ENCODE data around the gene CRYBG1.
A peak's percentile ranks its signal among the peaks of the same experiment; 100 is the strongest.

The CRYBG1 gene

DNA sequence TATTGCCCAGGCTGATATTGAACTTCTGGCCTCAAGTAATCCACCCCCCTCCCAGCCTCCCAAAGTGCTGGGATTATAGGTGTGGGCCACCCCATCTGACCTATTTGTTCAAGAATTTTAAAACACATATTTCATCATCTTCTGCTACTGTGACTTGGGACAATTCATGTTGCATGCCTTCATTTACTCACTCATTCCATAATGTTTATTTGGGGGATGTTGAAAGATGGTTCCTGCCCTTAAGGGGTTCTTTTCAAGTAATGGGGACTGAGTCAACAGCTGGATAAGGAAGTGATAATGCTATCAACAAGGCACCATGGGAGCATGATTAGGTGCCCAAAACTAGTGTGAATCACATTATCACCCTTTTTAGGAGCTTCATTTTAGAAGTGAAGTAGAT lies 62.0 kb downstream of the CRYBG1 start:
- no peak for DNase-seq (ENCODE audit: low read depth, low spot score)

DNA sequence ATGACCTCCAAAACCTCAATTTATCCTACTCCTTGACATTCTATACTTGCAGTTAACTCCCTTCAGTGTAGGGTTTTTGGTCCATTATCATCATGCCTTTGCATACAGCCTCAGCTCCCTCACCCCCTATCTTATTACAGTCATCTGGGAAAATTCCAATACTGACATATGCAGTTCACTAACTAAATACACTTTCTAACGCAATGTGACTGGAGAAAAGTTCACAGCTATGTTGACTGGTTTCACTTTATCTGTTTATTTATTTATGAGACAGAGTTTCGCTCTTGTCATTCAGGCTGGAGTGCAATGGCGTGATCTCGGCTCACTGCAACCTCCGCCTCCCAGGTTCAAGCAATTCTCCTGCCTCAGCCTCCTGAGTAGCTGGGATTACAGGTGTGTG lies 64.9 kb downstream of the CRYBG1 start:
- DNase-seq (ENCODE audit: low read depth, low spot score) = no peak

DNA sequence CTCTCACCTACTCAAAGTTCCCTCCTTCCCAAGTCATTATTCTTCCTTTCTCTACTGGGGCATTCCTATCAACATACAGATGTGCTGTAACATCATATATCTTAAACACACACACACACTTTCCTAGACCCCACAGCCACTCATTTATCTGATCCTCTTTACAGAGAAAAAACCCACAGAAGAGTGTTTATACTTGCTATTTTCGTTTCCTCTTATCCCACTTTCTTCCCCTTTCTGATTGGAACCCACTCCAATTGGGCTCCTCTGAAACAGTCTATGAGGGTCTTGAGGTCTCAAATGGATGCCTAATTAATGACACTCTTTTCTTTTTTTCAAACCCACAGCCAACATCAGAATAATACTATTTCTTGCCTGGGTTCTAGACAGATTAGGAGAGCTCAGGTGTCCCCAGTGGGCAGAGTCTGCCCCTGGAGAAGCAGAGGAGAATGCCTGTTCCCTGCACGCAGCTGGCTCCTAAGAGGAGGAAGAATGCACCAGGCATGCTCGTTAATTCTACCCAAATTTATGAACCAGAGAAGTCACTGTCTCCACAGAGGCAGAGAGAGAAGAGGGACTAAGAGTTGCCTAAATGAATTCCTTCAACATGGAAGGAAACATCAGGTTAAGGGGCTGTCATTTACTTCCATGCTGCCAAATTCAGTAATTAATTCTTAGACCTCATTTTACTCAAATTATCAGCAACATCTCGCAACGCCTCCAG lies 65.9 kb downstream of the CRYBG1 start:
- DNase-seq (ENCODE audit: low read depth, low spot score) = no peak

DNA sequence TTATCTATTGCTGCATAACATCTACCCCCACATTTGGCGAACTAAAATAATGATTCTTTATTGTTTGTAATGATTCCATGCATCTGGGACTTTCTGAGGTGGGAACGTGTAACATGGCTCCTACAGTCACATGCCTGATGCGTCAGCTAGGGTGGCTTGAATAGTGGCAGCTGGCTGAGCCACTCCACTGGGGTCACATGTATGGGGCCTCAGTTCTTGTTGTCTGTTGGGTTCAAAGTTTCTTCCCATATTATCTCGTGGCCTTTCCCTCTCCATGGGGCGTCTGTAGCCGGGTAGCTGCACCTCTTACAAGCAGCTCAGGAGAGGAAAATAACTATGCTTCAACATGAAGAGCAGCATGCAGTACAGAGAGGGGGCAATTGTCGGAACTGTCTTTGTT lies 69.9 kb downstream of the CRYBG1 start:
- no peak for DNase-seq (ENCODE audit: low read depth, low spot score)

DNA sequence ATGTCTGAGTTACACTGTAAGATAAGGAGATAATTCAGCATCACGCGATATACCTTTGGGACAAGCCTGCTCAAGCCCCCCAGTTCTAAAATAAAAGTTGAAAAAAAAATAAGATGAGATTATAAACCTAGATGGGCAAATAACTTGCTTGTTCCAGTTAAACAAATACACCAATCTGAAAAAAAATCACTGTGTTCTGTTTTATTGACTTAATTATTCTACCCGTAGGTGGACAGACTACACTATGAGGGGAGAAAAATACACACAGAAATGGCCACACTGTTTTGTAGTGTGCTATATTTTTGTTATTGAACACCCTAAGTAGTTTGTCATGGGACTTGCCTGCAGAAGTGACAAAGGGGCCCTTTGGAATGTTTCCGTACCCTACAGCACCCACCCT lies 70.9 kb downstream of the CRYBG1 start:
- DNase-seq (ENCODE audit: low read depth, low spot score) = no peak

DNA sequence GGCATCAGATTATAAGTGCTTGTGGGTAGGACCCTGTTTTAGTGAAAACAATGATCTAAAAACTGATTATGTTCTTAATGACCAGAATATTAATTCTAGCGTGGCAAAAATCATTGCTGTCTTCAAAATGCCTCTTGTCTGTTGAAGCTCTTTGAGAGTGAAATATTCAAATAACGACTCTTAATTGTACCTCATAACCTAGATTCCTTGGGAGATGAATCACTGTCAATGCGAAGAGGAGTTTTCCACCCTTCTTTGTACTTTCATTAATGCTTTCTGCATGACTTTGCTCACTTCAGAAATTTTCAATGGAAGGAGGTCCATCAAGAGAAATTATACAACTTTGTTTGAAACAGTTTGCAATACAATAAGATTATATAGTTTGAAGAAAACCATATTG lies 71.5 kb downstream of the CRYBG1 start:
- DNase-seq (ENCODE audit: low read depth, low spot score) = no peak

DNA sequence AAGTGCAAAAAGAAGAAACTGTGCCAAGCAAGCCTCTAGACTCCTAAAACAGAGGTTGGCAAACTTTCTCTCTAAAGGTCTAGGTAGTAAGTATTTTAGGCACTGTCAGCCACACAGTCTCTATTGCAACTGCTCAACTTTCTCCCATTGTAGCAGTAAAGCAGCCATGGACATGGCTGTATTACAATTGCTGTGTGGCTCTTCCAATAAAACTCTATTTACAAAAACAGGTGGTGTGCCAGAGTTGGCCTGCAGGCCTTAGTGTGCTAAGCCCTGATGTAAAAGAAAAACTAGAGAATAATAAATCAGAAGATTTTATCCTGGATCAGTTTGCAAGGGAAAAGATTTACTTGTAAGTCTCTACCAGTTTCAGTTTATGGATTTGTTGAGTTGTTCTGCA lies 74.0 kb downstream of the CRYBG1 start:
- DNase-seq (ENCODE audit: low read depth, low spot score) = no peak

DNA sequence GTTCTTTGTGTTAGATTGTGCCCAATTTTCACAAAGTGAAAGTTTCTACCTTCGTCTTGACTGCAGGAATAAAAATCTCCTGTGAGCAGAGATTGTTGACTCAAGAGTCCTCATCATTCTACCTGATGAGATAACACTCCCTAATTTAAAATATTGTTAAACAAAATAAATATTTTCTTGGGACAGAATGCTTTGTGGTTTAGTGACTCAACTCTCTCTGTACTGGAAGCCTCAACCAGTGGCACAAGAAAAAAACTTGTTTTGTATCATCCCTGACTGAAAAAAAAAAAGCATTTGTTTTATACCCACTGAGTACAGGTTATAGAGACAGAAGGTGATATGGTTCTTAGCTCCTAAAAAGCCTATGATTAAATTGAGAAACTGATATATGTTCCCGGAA lies 78.9 kb downstream of the CRYBG1 start:
- no peak for DNase-seq (ENCODE audit: low read depth, low spot score)

DNA sequence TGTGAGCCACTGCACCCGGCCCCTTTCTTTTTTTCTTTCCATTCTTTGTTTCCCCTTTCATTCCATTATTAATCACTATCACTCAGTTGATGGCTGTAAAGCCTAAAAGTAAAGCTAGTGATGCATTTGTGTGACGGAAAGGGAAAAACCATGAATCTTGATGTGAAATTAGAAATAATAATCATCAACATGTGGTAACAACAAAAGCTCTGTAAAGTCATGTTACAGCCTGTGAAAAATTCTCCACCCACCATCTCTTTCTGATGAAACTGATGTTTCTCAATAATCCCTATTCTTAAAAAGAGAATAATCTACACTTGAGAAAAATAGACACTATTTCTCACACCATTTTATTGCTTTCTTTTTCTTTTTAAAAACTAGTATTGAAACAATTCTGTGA lies 80.0 kb downstream of the CRYBG1 start:
- DNase-seq (ENCODE audit: low read depth, low spot score) = no peak

DNA sequence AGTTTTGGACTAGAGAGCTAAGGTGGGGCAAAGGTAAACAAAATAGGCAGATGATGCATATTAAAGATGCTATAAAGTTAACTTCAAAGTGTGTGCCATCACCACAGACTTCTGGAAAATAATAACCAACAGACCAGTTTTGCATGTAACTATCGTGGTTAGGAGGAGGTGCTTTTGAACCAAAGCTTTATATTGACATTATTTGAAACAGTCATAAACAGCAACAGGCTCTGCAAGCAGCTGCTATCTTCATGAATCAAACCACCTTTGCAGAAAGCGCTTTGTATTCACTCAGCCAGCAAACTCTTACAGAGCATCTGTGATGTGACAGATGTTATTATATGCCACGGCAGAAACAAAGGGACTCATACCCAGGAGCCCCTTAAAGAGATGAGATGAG lies 81.9 kb downstream of the CRYBG1 start:
- no peak for DNase-seq (ENCODE audit: low read depth, low spot score)

DNA sequence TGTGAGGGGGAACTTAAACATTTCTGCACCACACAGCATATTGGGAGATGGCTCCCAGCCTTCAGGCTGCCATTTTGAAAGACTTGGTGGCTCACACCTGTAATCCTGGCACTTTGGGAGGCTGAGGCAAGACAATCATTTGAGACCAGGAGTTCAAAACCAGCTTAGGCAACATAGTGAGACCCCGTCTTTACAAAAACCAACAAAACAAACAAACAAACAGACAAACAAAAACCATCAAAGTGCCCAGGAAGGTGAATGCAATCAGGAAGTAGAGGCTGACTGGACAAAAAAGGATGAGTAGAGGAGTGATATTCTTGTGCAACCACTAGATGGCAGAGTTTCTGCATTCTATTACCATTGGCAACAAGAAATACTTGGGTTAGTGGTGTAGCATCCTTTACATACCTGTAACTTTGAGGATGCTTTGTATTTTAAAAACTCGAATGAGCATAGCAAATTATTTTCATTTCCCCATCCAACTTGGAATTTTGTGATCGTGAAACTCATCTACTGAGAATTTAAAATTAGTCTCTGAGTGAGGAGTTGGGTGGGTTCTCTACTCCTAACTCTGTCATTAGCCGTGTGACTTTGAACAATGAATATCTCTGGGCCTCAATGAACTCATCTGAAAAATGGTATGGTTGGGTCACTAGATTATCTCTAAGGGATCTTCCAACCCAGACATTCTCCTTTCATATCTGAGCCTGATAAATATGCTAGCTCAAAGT lies 84.4 kb downstream of the CRYBG1 start:
- DNase-seq (ENCODE audit: low read depth, low spot score) = peak; percentile 23

DNA sequence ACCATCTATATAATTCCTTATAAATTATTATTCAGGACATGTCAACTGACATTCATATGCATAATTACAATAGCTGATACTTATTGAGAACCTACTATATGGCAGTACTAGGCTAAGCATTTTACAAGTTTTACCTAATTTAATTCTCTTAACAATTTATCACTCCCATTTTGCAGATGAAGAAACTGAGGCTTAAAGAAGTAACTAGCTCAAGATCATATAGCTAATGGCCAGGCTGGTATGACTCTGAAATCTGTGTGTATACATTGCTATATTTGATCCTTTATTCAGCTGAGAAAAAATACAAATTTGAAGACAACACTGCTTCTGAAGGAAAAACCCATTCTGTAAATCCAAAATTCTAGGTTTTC lies 85.0 kb downstream of the CRYBG1 start:
- DNase-seq (ENCODE audit: low read depth, low spot score) = no peak

DNA sequence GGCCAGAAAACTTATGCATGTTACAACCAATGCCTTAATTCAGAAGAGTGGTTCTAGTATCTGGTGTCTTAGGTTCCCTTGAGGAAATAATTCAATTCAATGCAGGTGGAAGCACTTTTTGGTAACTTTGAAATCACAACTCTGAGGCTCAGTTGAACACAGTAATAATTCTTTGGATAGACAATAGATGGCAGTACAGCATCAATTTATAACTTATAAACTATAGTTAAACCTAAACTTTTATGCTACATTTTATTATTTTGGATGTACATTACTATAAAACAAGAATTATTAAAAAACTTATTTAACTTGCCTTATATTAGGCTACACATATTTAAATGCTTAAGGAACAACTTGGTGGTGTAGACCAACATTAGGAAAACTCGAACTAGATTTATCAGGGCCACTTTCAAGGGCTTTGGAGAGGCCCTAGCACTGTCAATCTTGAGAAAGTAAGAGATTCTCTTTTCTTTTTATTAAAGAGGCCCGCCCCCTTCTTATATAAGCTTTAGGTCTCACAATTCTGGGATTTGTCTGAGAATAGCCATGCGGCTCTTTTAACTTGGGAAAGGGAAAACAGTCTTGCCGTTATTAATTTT lies 85.9 kb downstream of the CRYBG1 start:
- DNase-seq (ENCODE audit: low read depth, low spot score) = no peak

DNA sequence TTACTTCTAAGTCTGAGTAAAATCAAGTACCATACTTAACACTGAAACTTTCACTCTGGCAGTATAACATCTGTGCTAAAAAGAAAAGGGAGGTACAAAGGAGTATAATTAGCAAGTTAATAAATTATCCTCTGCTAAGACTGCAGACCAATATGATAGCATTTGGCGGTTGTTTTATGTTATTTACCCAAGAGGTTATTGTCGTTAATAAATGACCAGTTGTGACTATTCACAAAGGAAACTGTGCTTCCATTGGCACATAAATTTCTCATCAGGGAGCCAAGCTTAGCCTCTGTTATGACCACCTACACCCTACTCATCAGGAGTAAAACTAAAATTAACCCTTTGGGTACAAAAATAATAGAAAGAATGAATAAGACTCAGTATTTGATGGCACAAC lies 86.5 kb downstream of the CRYBG1 start:
- DNase-seq (ENCODE audit: low read depth, low spot score) = no peak

DNA sequence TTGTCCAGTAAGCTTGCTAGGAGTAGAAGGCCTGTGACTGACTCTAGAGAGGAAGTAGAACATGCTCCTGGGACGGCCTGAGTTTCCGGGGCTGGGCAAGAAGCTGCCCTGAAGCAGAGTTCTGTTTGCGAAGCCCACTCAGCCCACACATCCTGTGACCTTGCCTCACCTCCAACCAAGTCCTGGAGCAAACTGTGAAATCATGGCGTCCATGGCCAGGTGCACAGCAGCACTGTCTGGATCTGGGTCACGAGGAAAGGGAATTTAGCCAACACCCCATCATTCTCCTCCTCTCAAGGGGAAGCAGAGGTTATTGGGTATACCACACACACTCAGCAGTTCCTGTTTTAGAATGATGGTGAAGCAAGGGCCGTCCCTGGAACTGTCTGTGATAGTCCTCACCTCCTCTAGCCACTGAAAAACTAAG lies 87.5 kb downstream of the CRYBG1 start:
- DNase-seq (ENCODE audit: low read depth, low spot score) = no peak

DNA sequence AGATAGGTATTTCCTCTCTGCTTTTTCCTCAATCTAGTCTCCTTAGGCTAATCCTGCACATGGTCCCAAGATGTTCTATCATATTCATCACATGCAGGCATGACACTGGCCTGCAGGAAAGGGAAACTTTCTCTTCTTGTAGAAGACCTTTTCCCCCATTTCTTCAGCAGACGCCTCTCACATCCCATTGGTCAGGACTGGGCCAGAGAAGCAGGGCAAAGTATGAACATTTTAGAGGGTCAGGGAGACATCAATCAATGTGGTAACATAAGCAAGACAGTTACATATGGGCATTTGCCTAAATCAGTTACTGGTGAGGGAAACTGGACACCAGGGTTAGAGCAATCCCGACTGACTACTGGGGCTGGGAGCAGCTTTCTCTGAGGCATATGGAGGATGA lies 90.1 kb downstream of the CRYBG1 start:
- DNase-seq (ENCODE audit: low read depth, low spot score) = no peak

DNA sequence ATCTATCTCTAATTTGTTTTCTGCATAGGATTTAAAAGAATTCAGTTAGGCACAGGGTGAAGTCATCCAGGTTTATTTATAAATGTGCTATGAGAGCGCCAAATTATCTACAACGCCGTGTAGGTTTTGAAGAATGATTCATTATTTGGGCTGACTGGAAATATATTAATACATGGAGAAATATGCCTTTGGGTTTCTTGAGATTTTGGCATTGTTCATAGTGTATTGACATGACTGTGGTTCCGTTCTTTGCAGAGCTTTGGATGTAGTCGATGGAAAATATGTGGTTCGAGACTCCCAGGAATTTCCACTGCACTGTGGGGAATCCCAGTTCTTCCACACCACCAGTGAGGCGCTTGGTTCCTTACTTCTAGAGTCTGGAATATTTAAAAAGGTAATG lies 90.9 kb downstream of the CRYBG1 start:
- DNase-seq (ENCODE audit: low read depth, low spot score) = no peak

DNA sequence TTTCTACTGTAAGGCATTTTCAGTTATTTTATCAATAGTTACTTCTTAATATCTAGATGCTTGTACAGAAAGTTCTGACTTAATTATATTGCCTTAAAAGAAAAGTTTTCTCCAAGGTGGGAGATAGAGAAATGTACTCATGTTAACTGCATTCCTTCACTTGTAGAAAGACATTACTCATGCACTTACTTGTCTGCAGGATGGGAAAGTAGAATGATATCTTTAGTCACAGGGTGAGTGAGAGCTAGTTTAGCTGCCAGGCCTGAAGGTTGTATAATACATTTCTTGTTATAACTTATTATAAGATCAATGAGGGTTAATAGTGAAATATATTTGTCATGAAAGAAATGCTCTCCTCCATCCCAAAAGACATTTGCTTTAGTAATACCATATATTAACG lies 92.1 kb downstream of the CRYBG1 start:
- no peak for DNase-seq (ENCODE audit: low read depth, low spot score)

DNA sequence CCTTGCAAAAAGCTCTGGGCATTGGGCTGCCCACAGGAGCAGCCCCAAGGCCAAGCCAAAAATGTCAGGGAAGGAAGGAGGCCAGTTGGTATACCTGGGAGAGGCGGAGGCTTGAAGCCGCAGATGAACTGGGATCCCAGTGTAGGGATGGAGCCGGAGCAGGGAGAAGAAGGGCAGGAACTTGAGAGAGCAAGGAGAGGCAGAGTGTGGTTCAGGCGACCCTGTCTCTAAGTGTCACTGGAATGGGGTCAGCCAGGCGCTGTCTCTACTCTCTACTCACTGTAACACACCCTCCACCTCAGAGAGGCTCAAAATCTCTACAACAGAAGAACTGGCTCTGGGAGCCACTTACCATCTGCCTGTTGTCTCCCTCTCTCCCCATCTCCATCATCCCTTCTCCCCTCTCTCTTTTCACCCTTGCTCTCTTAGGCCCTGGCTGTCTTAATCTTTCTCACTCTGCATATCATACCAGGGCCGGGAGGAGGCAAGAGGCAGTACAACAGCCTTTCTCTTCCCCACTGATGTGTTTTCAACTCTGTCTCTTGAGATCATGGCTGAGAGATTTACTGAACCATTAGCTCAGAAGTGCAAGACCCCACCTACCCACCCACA lies 93.3 kb downstream of the CRYBG1 start:
- DNase-seq (ENCODE audit: low read depth, low spot score) = peak; percentile 17

DNA sequence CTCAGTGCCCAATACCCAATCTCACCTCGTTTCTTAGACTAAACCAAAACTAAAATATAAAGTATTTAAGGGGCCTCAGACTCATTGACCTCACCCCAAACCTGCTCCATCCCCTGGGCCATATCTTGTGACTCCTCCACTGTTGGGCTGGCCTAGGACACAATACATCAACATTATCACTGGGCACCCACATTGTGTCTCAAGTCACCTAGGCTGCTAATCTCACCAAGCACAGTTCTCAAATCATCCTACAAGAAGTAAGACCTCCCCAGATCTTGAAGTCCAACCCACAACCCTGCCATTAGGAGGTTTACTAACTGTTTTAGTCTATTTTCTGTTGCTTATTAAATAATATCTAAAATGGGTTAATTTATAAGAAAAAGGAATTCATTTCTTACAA lies 96.2 kb downstream of the CRYBG1 start:
- DNase-seq (ENCODE audit: low read depth, low spot score) = no peak

DNA sequence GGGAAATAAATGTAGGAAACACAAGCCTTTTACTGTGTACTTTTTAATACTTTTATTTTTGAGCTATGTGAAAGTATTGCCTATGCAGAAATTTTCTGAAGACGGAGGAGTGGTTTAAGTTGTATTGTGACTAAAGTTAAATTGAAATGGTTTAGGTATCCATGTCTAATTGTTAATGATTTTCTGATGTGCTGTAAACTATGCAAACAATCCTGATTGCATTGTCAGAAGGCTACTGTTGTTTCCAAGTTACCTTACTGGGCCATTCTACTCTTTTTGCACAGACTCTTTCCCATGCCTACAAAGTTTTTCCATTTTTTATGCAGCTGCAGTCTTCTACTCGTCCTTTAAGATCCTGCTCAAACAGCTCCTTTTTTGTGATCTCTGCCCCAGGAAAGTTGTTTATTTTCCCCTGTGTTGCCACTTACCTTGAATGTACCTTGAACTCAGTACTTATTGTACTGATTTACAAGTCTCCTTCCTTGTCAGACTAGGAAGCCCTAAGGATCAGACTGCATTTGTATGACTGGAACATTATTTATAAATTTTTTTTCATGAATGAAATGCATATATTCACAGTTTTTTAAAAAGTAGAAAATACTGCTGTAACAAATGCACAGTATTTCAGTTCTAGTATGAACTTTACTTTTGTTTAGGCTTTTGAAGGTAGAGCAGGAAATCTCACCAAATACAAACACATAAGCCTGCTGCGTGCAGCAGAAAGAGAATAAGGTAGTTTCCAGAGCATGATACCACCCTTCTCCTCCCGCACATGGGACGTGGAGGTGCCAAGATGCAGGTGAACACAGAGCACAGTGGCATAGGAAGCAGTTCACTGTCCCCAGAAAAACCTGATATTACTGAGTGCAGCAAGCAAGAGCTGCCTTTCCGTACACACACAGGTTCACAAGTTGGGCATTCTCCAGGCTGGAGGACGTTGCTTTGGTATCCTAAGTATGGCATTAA lies 97.8 kb downstream of the CRYBG1 start:
- no peak for DNase-seq (ENCODE audit: low read depth, low spot score)

DNA sequence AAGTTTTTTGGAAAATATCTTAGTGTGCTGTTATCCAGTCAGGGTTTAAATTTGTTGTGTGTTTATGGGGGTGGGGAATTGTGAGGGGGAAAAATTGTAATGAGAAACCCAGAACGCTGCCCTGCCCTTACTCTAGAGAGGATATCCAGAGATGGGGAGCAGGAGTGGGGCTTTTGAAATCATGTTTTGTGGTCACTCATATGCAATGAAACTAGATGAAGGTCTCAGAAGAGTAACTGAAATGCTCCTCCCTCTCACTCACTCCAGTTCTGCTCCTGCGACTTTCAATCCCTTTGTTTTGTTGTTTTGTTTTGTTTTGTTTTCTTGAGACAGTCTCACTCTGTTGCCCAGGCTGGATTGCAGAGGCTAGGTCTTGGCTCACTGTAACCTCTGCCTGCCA lies 100.0 kb downstream of the CRYBG1 start:
- no peak for DNase-seq (ENCODE audit: low read depth, low spot score)

Measured in ELF-1 (cell line).